IMR-90 (cell line): ENCODE results near the gene TMEM126B. TPM values are rescaled to one million over a fixed set of nuclear protein-coding genes. Genes with fewer than 3 reads are reported as not detected.

ENCODE experiments used
- ATAC-seq: fragments of 200-7000 bp; cut with Tn5 transposase; 2 replicates; pipeline ENCODE4 v1.9.1; 2020; ENCODE audit warnings: low read depth, mild to moderate bottlenecking, moderate library complexity
- BruUV-seq: library from RNA; stranded (reverse); fragments of 400-500 nt; replicated peaks from 2 replicates; lab custom pipeline; 2021; lab: Mats Ljungman, UMichigan
- CTCF ChIA-PET: fragments of 300-600 bp; formaldehyde crosslinking; extraction: SDS; loops from one replicate; lab custom pipeline; 2021; ENCODE audit warnings: antibody characterized with exemption; lab: Yijun Ruan, JAX
- POLR2A ChIA-PET: fragments of 300-600 bp; sonication (Branson Sonifier 250); formaldehyde crosslinking; loops from one replicate; lab custom pipeline; 2022; ENCODE audit warnings: antibody characterized with exemption; ENCODE audit not compliant: unreplicated experiment; lab: Charles Lee
- DNase-seq: peaks from one replicate; pipeline ENCODE4 v3.0.0; 2013
- H2AFZ ChIP-seq: replicated peaks from 2 replicates; pipeline ENCODE3; 2013; ENCODE audit warnings: low read length, mild to moderate bottlenecking; ENCODE audit not compliant: poor library complexity
- H2AK5ac ChIP-seq: 2 replicates; pipeline ENCODE4 v1.6.1; 2013; ENCODE audit warnings: low read depth, low read length, inconsistent platforms
- H2AK9ac ChIP-seq: replicated peaks from 2 replicates; pipeline ENCODE3; 2013; ENCODE audit warnings: mild to moderate bottlenecking, low read depth, low read length, moderate library complexity; ENCODE audit not compliant: poor library complexity
- H2BK120ac ChIP-seq: 2 replicates; pipeline ENCODE4 v1.6.1; 2013; ENCODE audit warnings: low read depth, low read length, inconsistent platforms
- H2BK15ac ChIP-seq: 3 replicates; pipeline ENCODE4 v1.6.1; 2013; ENCODE audit warnings: low read depth, low read length, inconsistent platforms
- H2BK20ac ChIP-seq: 2 replicates; pipeline ENCODE4 v1.6.1; 2013; ENCODE audit warnings: low read depth, mild to moderate bottlenecking, inconsistent platforms, low read length, moderate library complexity
- H2BK5ac ChIP-seq: 2 replicates; pipeline ENCODE4 v1.6.1; 2013; ENCODE audit warnings: mild to moderate bottlenecking, low read depth, low read length, inconsistent platforms; ENCODE audit not compliant: poor library complexity, severe bottlenecking
- H3K14ac ChIP-seq: replicated peaks from 2 replicates; pipeline ENCODE4 v1.6.1; 2013; ENCODE audit warnings: low read depth, low read length, inconsistent platforms
- H3K18ac ChIP-seq: 2 replicates; pipeline ENCODE4 v1.6.1; 2013; ENCODE audit warnings: low read depth, low read length, control low read depth
- H3K23ac ChIP-seq: 2 replicates; pipeline ENCODE4 v1.6.1; 2013; ENCODE audit warnings: low read depth, low read length, inconsistent platforms
- H3K27ac ChIP-seq: 2 replicates; pipeline ENCODE4 v1.5.1; 2013; ENCODE audit warnings: mild to moderate bottlenecking, control low read depth, low read length; ENCODE audit not compliant: insufficient read depth
- H3K27me3 ChIP-seq: 2 replicates; pipeline ENCODE4 v1.6.1; 2013; ENCODE audit warnings: low read length; ENCODE audit not compliant: control insufficient read depth, insufficient read depth
- H3K36me3 ChIP-seq: 2 replicates; pipeline ENCODE4 v1.6.1; 2013; ENCODE audit warnings: low read length, mixed read lengths; ENCODE audit not compliant: control insufficient read depth, insufficient read depth
- H3K4ac ChIP-seq: 2 replicates; pipeline ENCODE4 v1.6.1; 2013; ENCODE audit warnings: low read depth, low read length, inconsistent platforms
- H3K4me1 ChIP-seq: 2 replicates; pipeline ENCODE4 v1.6.1; 2013; ENCODE audit warnings: low read length, mixed read lengths; ENCODE audit not compliant: control insufficient read depth, insufficient read depth
- H3K4me2 ChIP-seq: 2 replicates; pipeline ENCODE4 v1.6.1; 2013; ENCODE audit warnings: low read depth, mild to moderate bottlenecking, control low read depth, low read length, moderate library complexity
- H3K4me3 ChIP-seq: 2 replicates; pipeline ENCODE4 v1.5.1; 2013; ENCODE audit warnings: low read depth, mild to moderate bottlenecking, control low read depth, low read length, moderate library complexity; ENCODE audit not compliant: insufficient read depth
- H3K56ac ChIP-seq: 2 replicates; pipeline ENCODE4 v1.6.1; 2013; ENCODE audit warnings: low read length, inconsistent platforms; ENCODE audit not compliant: insufficient read depth; ENCODE audit errors: extremely low read depth
- H3K79me1 ChIP-seq, 2 experiments: 2 replicates each; pipeline ENCODE4 v1.6.1; 2013; ENCODE audit warnings: low read length in 2 of 2, inconsistent platforms in 1 of 2, low read depth in 1 of 2
- H3K9ac ChIP-seq: 2 replicates; pipeline ENCODE4 v1.6.1; 2013; ENCODE audit warnings: low read depth, low read length, control low read depth
- H3K9me1 ChIP-seq: 2 replicates; pipeline ENCODE4 v1.6.1; 2013; ENCODE audit warnings: low read length, inconsistent platforms; ENCODE audit not compliant: insufficient read depth
- H3K9me3 ChIP-seq: 2 replicates; pipeline ENCODE4 v1.6.1; 2013; ENCODE audit warnings: low read length; ENCODE audit not compliant: control insufficient read depth, insufficient read depth
- H4K20me1 ChIP-seq: 2 replicates; pipeline ENCODE4 v1.6.1; 2013; ENCODE audit warnings: low read length, inconsistent platforms; ENCODE audit not compliant: insufficient read depth
- H4K5ac ChIP-seq: 2 replicates; pipeline ENCODE4 v1.6.1; 2013; ENCODE audit warnings: mild to moderate bottlenecking, low read depth, low read length, control low read depth
- H4K8ac ChIP-seq, 2 experiments: 2 replicates each; pipeline ENCODE4 v1.6.1; 2013; ENCODE audit warnings: low read depth in 2 of 2, low read length in 2 of 2, control low read depth in 1 of 2, inconsistent platforms in 1 of 2
- H4K91ac ChIP-seq: 2 replicates; pipeline ENCODE4 v1.6.1; 2013; ENCODE audit warnings: low read depth, low read length, inconsistent platforms; ENCODE audit not compliant: insufficient read depth
- CEBPB ChIP-seq: IDR thresholded peaks from 2 replicates; pipeline ENCODE4 v1.6.1; 2012; ENCODE audit warnings: low read depth, low read length, improper control_type of control experiment
- FOS ChIP-seq: fragments of 150-350 bp; IDR thresholded peaks from 2 replicates; pipeline ENCODE4 v1.6.1; 2016; ENCODE audit warnings: low read depth, low read length
- WGBS, 2 experiments: methylation state at CpG; one replicate each; pipeline versions ENCODE4 v1.1.5 to v1.1.7; 2013; ENCODE audit warnings: missing lambda C conversion rate in 2 of 2; ENCODE audit not compliant: insufficient read length in 1 of 2; ENCODE audit errors: extremely low coverage in 2 of 2; 5-methylcytosine and 5-hydroxymethylcytosine counted together
- dilution Hi-C: fragments of 300-500 bp; cut with HindIII; formaldehyde crosslinking; loops from one replicate; pipeline ENCODE4 v1.14.3; 2018; ENCODE audit warnings: low sequenced_read_pairs; ENCODE audit not compliant: unreplicated experiment
- in situ Hi-C: fragments of 300-500 bp; cut with MboI; formaldehyde crosslinking; loops from 3 replicates; pipeline ENCODE4 v1.14.3; 2019; ENCODE audit warnings: low sequenced_read_pairs, inconsistent platforms, mixed read lengths
- intact Hi-C: fragments of 100-400 bp; cut with micrococcal nuclease; formaldehyde crosslinking; loops from 2 replicates; pipeline ENCODE4 v1.10.0; 2022
- polyA plus RNA-seq, 3 experiments: library from polyadenylated mRNA; depleted of rRNA; stranded (reverse); fragments of >200 nt; gene quantifications; 2 replicates each; pipeline ENCODE4 v1.2.3, GENCODE V29; 2012; ENCODE audit warnings: low replicate concordance in 1 of 3
- total RNA-seq: library from RNA; depleted of rRNA; stranded (reverse); fragments of >200 nt; gene quantifications from 2 replicates; pipeline ENCODE4 v1.2.3, GENCODE V29; 2012

The TMEM126B gene
- total and polyA plus RNA-seq, 2 of the 4 experiments (the other 2 are of a cell fraction) = 44.6 to 56.8 TPM

GRCh38 chr11:85602526-85603213, 25.7 kb upstream of the TMEM126B start:
- no peak overlapping the region for H3K27ac ChIP-seq
- 100% methylated on average over 1 of the region's 2 CpGs; no CpG with 5 or more reads in 1 of the 2 experiments for WGBS, 2 experiments
- no peaks in the 10 kb centered on the region; the same call in 1 of the 2 replicates for H3K27me3 ChIP-seq
- H4K20me1 ChIP-seq = no peaks in the 10 kb centered on the region
- no peak overlapping the region for H2BK5ac ChIP-seq
- no peak overlapping the region for H2AFZ ChIP-seq
- POLR2A ChIA-PET = no interaction called here
- no peak overlapping the region for H3K4ac ChIP-seq
- H2BK120ac ChIP-seq = no peak overlapping the region
- no peaks in the 10 kb centered on the region for H3K79me1 ChIP-seq
- peak; percentile 1 for DNase-seq
- H2BK15ac ChIP-seq = no peak overlapping the region
- CTCF ChIA-PET = interaction anchor here (1.3 kb wide), 1 partner anchor 9 kb away, joined by 3 read pairs; no protein-coding TSS in a partner anchor
- no peak overlapping the region for H4K8ac ChIP-seq
- intact Hi-C loops (no loop called here), dilution Hi-C loops (no loop called here), in situ Hi-C loops (no loop called here)
- no peak overlapping the region for H2AK9ac ChIP-seq
- H4K5ac ChIP-seq = no peak overlapping the region
- no peaks in the 10 kb centered on the region for H3K9me1 ChIP-seq
- no peak overlapping the region for H3K18ac ChIP-seq
- no peak overlapping the region for H3K14ac ChIP-seq
- H3K4me3 ChIP-seq = no peak overlapping the region
- no peaks in the 10 kb centered on the region for H3K36me3 ChIP-seq
- H2BK20ac ChIP-seq = no peak overlapping the region
- H2AK5ac ChIP-seq = no peak overlapping the region
- H3K56ac ChIP-seq = no peak overlapping the region
- H3K4me1 ChIP-seq = no peaks in the 10 kb centered on the region
- peak; percentile 92 for TF ChIP-seq CEBPB
- no peak for TF ChIP-seq FOS
- H4K91ac ChIP-seq = no peak overlapping the region
- ATAC-seq = no peak
- BruUV-seq = no TSS peak
- H3K4me2 ChIP-seq = no peak overlapping the region
- H3K9ac ChIP-seq = no peak overlapping the region
- H3K23ac ChIP-seq = no peak overlapping the region
- no peaks in the 10 kb centered on the region for H3K9me3 ChIP-seq
